Lung (tissue), 12 donors: Measurements from ENCODE around the gene KRT14. TPM values are rescaled to one million over a fixed set of nuclear protein-coding genes. Genes with fewer than 3 reads are reported as not detected.
"Not testable (repeated sequence)": the region's sequence is repeated elsewhere in the genome, so short reads cannot be mapped to it uniquely, and the experiment has no call there.

ENCODE experiments used
- ATAC-seq: fragments of 200-7000 bp; cut with Tn5 transposase; one replicate; pipeline ENCODE4 v1.9.1; 2020; ENCODE audit warnings: moderate number of reproducible peaks; ENCODE audit not compliant: insufficient read depth, low FRiP score
- DNase-seq, 3 donors: peaks; one replicate each; pipeline ENCODE4 v3.0.0-alpha.2; 2013 to 2017
- H3K27ac ChIP-seq, 2 donors: one replicate each; pipeline ENCODE4 v1.5.1; 2013; ENCODE audit warnings: mild to moderate bottlenecking in 2 of 2, moderate library complexity in 2 of 2, control low read depth in 1 of 2, inconsistent platforms in 1 of 2, low read depth in 1 of 2, low read length in 1 of 2
- H3K27me3 ChIP-seq, 3 donors: one replicate each; pipeline ENCODE4 v1.5.1; 2013; ENCODE audit warnings: low read length in 2 of 3; ENCODE audit not compliant: control insufficient read depth in 3 of 3, insufficient read depth in 3 of 3
- H3K36me3 ChIP-seq, 4 donors: one replicate each; pipeline ENCODE4 v1.5.1; 2013; ENCODE audit warnings: low read length in 4 of 4, mild to moderate bottlenecking in 1 of 4, moderate library complexity in 1 of 4; ENCODE audit not compliant: control insufficient read depth in 4 of 4, insufficient read depth in 4 of 4
- H3K4me1 ChIP-seq, 5 donors: one replicate each; pipeline ENCODE4 v1.5.1; 2013; ENCODE audit warnings: low read length in 5 of 5, mild to moderate bottlenecking in 2 of 5, moderate library complexity in 1 of 5; ENCODE audit not compliant: control insufficient read depth in 5 of 5, insufficient read depth in 5 of 5
- H3K4me3 ChIP-seq: one replicate; pipeline ENCODE4 v1.5.1; 2013; ENCODE audit warnings: mild to moderate bottlenecking, control low read depth, moderate library complexity
- H3K9ac ChIP-seq, 2 donors: one replicate each; pipeline ENCODE4 v1.5.1; 2013; ENCODE audit warnings: low read length in 2 of 2, control low read depth in 1 of 2; ENCODE audit not compliant: insufficient read depth in 1 of 2
- H3K9me3 ChIP-seq, 4 donors: one replicate each; pipeline ENCODE4 v1.5.1; 2013; ENCODE audit warnings: low read length in 3 of 4, mild to moderate bottlenecking in 1 of 4, moderate library complexity in 1 of 4; ENCODE audit not compliant: control insufficient read depth in 4 of 4, insufficient read depth in 3 of 4
- WGBS, 2 donors: extraction: QIAGEN DNeasy Blood & Tissue Kit; methylation state at CpG; one replicate each; pipeline ENCODE4 v1.1.7; 2013; 5-methylcytosine and 5-hydroxymethylcytosine counted together
- polyA plus RNA-seq, 2 donors: library from polyadenylated mRNA; stranded (reverse); fragments of 200-250 nt; gene quantifications; one replicate each; pipeline ENCODE4 v1.2.1, GENCODE V29; 2013
- total RNA-seq, 2 donors: library from RNA; depleted of rRNA in 1 of 2; stranded (reverse); fragments of >200 nt in 1 of 2; gene quantifications; one replicate each; pipeline ENCODE4 v1.2.1, GENCODE V29; 2014 to 2021
- TF ChIP-seq, protein P1 (sequence below): IDR thresholded peaks from 2 replicates; pipeline ENCODE4 v1.5.1; 2012; ENCODE audit warnings: mild to moderate bottlenecking; ENCODE audit errors: control extremely low read depth, extremely low read depth
- donor health status: control.
- donor health status: control.
- donor health status: Bipolar disorder and iron deficiency.
- donor health status: healthy.
- donor health status: DM: yes; HTN: yes; CAD: no.

KRT14 gene
- total and polyA plus RNA-seq, 4 donors = 0.37 to 0.71 (median 0.63) TPM; not detected in 1

DNA sequence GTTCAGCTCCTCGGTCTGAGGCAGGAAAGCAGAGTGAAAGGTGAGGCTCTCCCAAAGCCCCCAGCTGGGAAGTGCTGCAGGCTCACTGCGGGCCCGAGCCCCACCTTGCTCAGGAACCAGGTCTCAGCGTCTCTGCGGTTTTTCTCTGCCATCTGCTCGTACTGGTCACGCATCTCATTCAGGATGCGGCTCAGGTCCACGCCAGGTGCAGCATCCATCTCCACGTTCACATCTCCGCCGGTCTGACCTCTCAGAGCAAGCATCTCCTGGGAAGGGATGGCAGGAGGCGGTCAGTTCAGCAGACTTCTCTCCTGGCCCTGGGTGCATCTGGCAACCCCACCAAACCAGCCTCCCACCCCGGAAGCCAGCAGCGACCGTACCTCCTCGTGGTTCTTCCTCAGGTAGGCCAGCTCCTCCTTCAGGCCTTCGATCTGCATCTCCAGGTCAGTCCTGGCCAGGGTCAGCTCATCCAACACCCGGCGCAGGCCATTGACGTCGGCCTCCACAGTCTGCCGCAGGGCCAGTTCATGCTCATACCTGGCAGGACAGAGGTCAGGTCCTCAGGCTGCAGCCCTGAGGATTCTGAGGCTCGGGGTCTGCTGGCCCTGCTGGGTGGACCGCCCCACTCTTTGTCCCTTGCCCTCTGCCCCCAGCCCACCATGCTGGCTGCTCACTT is 24.4 kb upstream of the KRT14 start:
- Histone ChIP-seq H3K27ac (no peak overlapping the region), H3K9ac (no peak overlapping the region), H3K27me3 (peaks cover 0 to 3% (median 0%) of the 10 kb centered on the region in 3 donors), H3K36me3 (no peaks in the 10 kb centered on the region), H3K9me3 (peaks cover 0 to 3% (median 2%) of the 10 kb centered on the region in 4 donors), H3K4me3 (no peak overlapping the region), H3K4me1 (no peaks in the 10 kb centered on the region)
- TF ChIP-seq, protein P1, sequence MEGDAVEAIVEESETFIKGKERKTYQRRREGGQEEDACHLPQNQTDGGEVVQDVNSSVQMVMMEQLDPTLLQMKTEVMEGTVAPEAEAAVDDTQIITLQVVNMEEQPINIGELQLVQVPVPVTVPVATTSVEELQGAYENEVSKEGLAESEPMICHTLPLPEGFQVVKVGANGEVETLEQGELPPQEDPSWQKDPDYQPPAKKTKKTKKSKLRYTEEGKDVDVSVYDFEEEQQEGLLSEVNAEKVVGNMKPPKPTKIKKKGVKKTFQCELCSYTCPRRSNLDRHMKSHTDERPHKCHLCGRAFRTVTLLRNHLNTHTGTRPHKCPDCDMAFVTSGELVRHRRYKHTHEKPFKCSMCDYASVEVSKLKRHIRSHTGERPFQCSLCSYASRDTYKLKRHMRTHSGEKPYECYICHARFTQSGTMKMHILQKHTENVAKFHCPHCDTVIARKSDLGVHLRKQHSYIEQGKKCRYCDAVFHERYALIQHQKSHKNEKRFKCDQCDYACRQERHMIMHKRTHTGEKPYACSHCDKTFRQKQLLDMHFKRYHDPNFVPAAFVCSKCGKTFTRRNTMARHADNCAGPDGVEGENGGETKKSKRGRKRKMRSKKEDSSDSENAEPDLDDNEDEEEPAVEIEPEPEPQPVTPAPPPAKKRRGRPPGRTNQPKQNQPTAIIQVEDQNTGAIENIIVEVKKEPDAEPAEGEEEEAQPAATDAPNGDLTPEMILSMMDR = no peak
- WGBS, 2 donors = 87 to 92% methylated on average over 25 of the region's 25 CpGs
- ATAC-seq (no peak), DNase-seq (peak in 1 of 3 donors; percentile 8)

DNA sequence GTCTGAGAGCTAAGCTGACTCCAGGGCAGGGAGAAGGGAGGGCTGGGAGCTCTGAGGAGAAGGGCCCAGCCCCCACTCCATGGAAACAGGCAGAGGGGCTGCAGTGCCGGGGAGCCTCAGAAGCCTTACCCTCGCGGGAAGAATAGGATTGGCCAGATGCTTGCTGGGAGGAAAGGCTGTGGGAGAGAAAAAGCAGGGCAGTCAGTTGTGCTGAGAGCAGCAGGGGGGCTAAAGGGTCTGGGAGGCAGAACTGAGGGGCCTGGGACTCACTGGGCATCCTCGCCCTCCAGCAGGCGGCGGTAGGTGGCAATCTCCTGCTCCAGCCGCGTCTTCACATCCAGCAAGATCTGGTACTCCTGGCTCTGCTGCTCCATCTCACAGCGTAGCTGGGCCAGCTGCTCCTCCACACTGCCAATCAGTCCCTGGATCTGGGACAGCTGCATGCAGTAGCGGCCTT is 23.4 kb upstream of the KRT14 start:
- not testable (repeated sequence) for H3K4me1 ChIP-seq, H3K27me3 ChIP-seq, H3K27ac ChIP-seq, H3K9me3 ChIP-seq, H3K9ac ChIP-seq, H3K4me3 ChIP-seq, ATAC-seq, H3K36me3 ChIP-seq
- DNase-seq = peak in 2 of 3 donors; percentile 24 to 46
- WGBS, 2 donors = 18 to 23% methylated on average over 10 of the region's 10 CpGs

DNA sequence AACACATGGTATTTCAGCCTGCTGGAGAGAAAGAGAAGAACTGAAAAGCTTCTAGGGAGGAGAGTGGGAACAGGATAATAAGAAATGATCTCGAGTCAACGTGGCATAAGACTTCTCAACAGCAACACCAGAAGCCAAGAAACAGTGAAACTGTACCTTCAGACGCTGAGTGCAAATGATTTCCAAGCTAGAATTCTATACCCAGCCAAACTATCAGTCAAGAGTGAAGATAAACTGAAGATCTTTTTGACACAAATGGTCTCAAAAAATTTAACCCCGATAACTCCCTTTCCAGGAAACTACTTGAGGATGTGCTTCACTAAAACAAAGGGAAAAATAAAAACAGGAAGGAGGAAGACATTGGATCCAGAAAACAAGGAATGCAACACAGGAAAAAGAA is 20.2 kb upstream of the KRT14 start:
- not testable (repeated sequence) for H3K27ac ChIP-seq, H3K4me3 ChIP-seq, H3K27me3 ChIP-seq, H3K4me1 ChIP-seq, H3K9me3 ChIP-seq, H3K36me3 ChIP-seq, DNase-seq, ATAC-seq, H3K9ac ChIP-seq
- WGBS, 2 donors = 67 to 75% methylated on average over 4 of the region's 4 CpGs

DNA sequence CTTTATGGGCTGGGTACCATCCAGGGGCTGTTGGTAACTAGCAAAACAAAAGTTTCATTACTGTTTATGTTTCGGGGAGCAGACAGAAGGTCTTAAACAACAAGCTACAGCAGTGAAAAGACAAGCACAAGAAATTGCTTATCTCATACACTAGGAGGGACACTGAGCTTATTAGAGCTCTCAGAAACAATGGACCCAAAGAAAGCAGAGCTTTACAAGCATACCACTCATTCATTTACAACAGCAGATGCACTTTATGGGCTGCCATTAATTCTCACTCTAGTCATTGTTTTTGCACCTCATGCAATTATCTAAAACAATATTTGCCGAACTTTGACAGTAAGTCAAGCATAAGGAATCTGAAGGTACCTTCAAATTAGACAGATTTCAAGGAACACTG is 15.8 kb upstream of the KRT14 start:
- DNase-seq (no peak), ATAC-seq (no peak)
- Histone ChIP-seq H3K36me3 (no peaks in the 10 kb centered on the region), H3K4me3 (no peak overlapping the region), H3K27ac (no peak overlapping the region), H3K4me1 (no peaks in the 10 kb centered on the region), H3K27me3 (no peaks in the 10 kb centered on the region), H3K9me3 (peaks cover 0 to 3% (median 2%) of the 10 kb centered on the region in 4 donors), H3K9ac (no peak overlapping the region)
- 74 to 88% methylated on average over 2 of the region's 2 CpGs for WGBS, 2 donors
- TF ChIP-seq, protein P1 = no peak
